Psoas muscle (tissue), 8 donors: ENCODE data around the gene CNOT6. TPM values are rescaled to one million over a fixed set of nuclear protein-coding genes. Genes with fewer than 3 reads are reported as not detected.
"Not testable (repeated sequence)": the region's sequence is repeated elsewhere in the genome, so short reads cannot be mapped to it uniquely, and the experiment has no call there.

Source experiments
- ATAC-seq, 4 donors: fragments of 200-7000 bp; cut with Tn5 transposase; one replicate each; pipeline ENCODE4 v1.9.1; 2020; ENCODE audit warnings: moderate library complexity in 3 of 4, mild to moderate bottlenecking in 2 of 4
- DNase-seq, 2 donors: peaks; one replicate each; pipeline ENCODE4 v3.0.0-alpha.2; 2020
- H3K27ac ChIP-seq: fragments of 200-600 bp; one replicate; pipeline ENCODE4 v1.8.0; 2022
- H3K27me3 ChIP-seq, 3 donors: fragments of 200-600 bp in 1 of 3; one replicate each; pipeline versions ENCODE4 v1.6.1 to v1.8.0; 2013 to 2022; ENCODE audit warnings: low read length in 2 of 3, mild to moderate bottlenecking in 2 of 3, moderate library complexity in 1 of 3; ENCODE audit not compliant: insufficient read depth in 3 of 3
- H3K36me3 ChIP-seq, 2 donors: fragments of 200-600 bp in 1 of 2; one replicate each; pipeline versions ENCODE4 v1.6.1 to v1.8.0; 2013 to 2022; ENCODE audit warnings: low read depth in 1 of 2, mild to moderate bottlenecking in 1 of 2, moderate library complexity in 1 of 2; ENCODE audit not compliant: insufficient read depth in 1 of 2
- H3K4me1 ChIP-seq: fragments of 200-600 bp; one replicate; pipeline ENCODE4 v1.8.0; 2022
- H3K4me3 ChIP-seq: fragments of 200-600 bp; one replicate; pipeline ENCODE4 v1.8.0; 2022; ENCODE audit warnings: mild to moderate bottlenecking
- H3K9me3 ChIP-seq: fragments of 200-600 bp; one replicate; pipeline ENCODE4 v1.8.0; 2022
- CTCF ChIP-seq: fragments of 200-600 bp; IDR thresholded peaks from one replicate; pipeline ENCODE4 v1.8.0; 2022; ENCODE audit warnings: antibody characterized with exemption
- WGBS, 3 donors: extraction: QIAGEN DNeasy Blood & Tissue Kit; methylation state at CpG; one replicate each; pipeline versions ENCODE4 v1.1.6 to v1.1.7; 2013; 5-methylcytosine and 5-hydroxymethylcytosine counted together
- intact Hi-C, 2 donors: fragments of 100-400 bp; cut with DNase I; formaldehyde crosslinking; loops; one replicate each; pipeline versions ENCODE4 v1.11.0 to v1.14.2; 2022
- polyA plus RNA-seq, 3 donors: library from polyadenylated mRNA; stranded (reverse); fragments of 200-250 nt; gene quantifications; one replicate each; pipeline ENCODE4 v1.2.3, GENCODE V29; 2013
- total RNA-seq, 4 donors: library from RNA; stranded (reverse); fragmentation: NEBNext Ultra II Directional in 2 of 4; extraction: Animal tissue kit (Norgen Biotek cat#: 25700) in 2 of 4; gene quantifications; one replicate each; pipeline versions ENCODE4 v1.2.1 to v1.2.4, GENCODE V29; 2021 to 2023
- donor health status: healthy with polysubstance abuse.
- donor health status: DM: no; HTN: no; CAD: no; lungs with moderate emphysema.
- donor health status: Bipolar disorder and iron deficiency.
- donor health status: healthy.
- donor health status: DM: yes; HTN: yes; CAD: no.
- donor health status: DM: no; HTN: no; CAD: no.
- donor health status: DM: no; HTN: no; CAD: no.
- donor health status: DM: yes; HTN: yes; CAD: no.

CNOT6 gene
- total and polyA plus RNA-seq, 7 donors = 3.6 to 13.7 (median 8.7) TPM

GRCh38 chr5:180470361-180470760, 23.8 kb upstream of the CNOT6 start:
- peaks cover 0 to 2% (median 0%) of the 10 kb centered on the region in 3 donors for H3K27me3 ChIP-seq
- intact Hi-C loops = loop anchor here (2.0 to 5.0 kb wide), 2 partner anchors 176 to 343 kb away; no protein-coding TSS in a partner anchor
- DNase-seq (no peak), ATAC-seq (no peak)
- no peaks in the 10 kb centered on the region for H3K4me1 ChIP-seq
- H3K36me3 ChIP-seq = no peaks in the 10 kb centered on the region
- H3K4me3 ChIP-seq = no peak overlapping the region
- no peak overlapping the region for H3K27ac ChIP-seq
- 74 to 77% (median 75%) methylated on average over 11 of the region's 11 CpGs for WGBS, 3 donors
- no peak for TF ChIP-seq CTCF
- H3K9me3 ChIP-seq = no peaks in the 10 kb centered on the region

- WGBS, 3 donors = 28 to 30% (median 29%) methylated on average over 16 of the region's 16 CpGs
- H3K4me3 ChIP-seq = no peak overlapping the region
- H3K27me3 ChIP-seq = peaks cover 0 to 2% (median 0%) of the 10 kb centered on the region in 3 donors
- ATAC-seq = peak; percentile 70 to 82 (median 74)
- H3K36me3 ChIP-seq = no peaks in the 10 kb centered on the region
- H3K9me3 ChIP-seq = no peaks in the 10 kb centered on the region
- intact Hi-C loops = loop anchor here (1.0 to 5.0 kb wide), 3 partner anchors 176 to 344 kb away; no protein-coding TSS in a partner anchor
- peak in 1 of 2 donors; percentile 46 for DNase-seq
- TF ChIP-seq CTCF = peak; percentile 94
- no peak overlapping the region for H3K27ac ChIP-seq
- H3K4me1 ChIP-seq = no peaks in the 10 kb centered on the region
These were observed 23.1 kb upstream of the CNOT6 start for GRCh38 chr5:180470966-180471582.

- DNase-seq (no peak), ATAC-seq (no peak)
- Histone ChIP-seq H3K4me3 (no peak overlapping the region), H3K27ac (no peak overlapping the region), H3K36me3 (no peaks in the 10 kb centered on the region), H3K27me3 (peaks cover 0 to 2% (median 0%) of the 10 kb centered on the region in 3 donors), H3K4me1 (no peaks in the 10 kb centered on the region), H3K9me3 (no peaks in the 10 kb centered on the region)
- no peak for TF ChIP-seq CTCF
- 48 to 76% (median 71%) methylated on average over 7 of the region's 7 CpGs for WGBS, 3 donors
- intact Hi-C loops = loop anchor here (1.0 to 5.0 kb wide), 3 partner anchors 177 to 345 kb away; no protein-coding TSS in a partner anchor
These were observed 22.3 kb upstream of the CNOT6 start for GRCh38 chr5:180471866-180472265.

- WGBS, 3 donors = 63 to 68% (median 64%) methylated on average over 4 of the region's 4 CpGs
- Histone ChIP-seq H3K9me3 (no peaks in the 10 kb centered on the region), H3K27ac (no peak overlapping the region), H3K4me1 (no peaks in the 10 kb centered on the region), H3K36me3 (no peaks in the 10 kb centered on the region), H3K27me3 (peaks cover 0 to 2% (median 0%) of the 10 kb centered on the region in 3 donors), H3K4me3 (no peak overlapping the region)
- DNase-seq = no peak
- TF ChIP-seq CTCF = no peak
- intact Hi-C loops = loop anchor here in 1 of 2 donors (5.0 kb wide), 1 partner anchor 345 kb away; no protein-coding TSS in a partner anchor
- ATAC-seq = no peak
These were observed 21.9 kb upstream of the CNOT6 start for GRCh38 chr5:180472269-180472668.

- 87 to 96% (median 93%) methylated on average over 8 of the region's 8 CpGs for WGBS, 3 donors
- not testable (repeated sequence) for H3K4me1 ChIP-seq, H3K27ac ChIP-seq, ATAC-seq, H3K36me3 ChIP-seq, H3K4me3 ChIP-seq, H3K27me3 ChIP-seq, H3K9me3 ChIP-seq, DNase-seq
- intact Hi-C loops = loop anchor here in 1 of 2 donors (5.0 kb wide), 1 partner anchor 346 kb away; no protein-coding TSS in a partner anchor
These were observed 20.8 kb upstream of the CNOT6 start for GRCh38 chr5:180473386-180473785.
